DMS79 (cell line): ENCODE results near the gene ABLIM1.

Source experiments
- DNase-seq: peaks from one replicate; lab custom pipeline; 2025; lab: John Stamatoyannopoulos, UW

ABLIM1 gene

DNA sequence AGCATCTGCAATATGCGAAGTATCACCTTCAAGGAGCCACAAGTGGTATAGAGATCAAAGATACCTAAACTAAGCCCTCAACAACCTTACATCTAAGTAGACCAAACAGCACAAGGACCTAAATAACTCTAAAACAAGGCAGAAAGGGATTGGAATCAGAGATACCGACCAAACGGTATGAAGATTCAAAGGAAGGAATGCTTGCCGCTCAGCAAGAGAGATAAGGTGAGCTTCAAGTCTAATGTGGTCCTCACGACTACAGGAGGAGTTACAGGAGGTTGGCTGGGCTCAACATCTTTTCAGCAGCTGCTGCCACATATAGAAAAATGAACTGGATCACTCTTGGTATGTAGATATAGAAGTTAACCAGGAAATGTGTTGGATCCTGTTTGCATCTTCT, 11.6 kb downstream of the ABLIM1 start:
- no peak for DNase-seq

DNA sequence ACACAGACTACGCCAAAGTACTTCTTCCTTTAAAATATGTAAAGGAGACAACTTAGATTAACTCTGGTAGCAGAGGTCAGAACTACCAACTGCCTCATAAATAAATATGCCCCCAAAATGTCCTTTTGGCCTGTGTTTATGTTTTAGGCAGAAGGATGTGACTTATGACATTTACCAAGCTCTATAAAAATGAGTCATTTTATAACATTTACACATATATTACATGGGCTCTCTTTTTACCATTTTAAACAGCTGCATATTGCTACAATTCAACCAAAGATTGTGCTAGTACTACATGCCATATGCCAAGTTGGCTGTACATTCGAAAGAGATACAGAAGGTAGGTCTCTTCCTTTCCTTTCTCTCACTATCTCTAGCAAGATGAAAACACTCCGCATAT, 12.4 kb downstream of the ABLIM1 start:
- no peak for DNase-seq

DNA sequence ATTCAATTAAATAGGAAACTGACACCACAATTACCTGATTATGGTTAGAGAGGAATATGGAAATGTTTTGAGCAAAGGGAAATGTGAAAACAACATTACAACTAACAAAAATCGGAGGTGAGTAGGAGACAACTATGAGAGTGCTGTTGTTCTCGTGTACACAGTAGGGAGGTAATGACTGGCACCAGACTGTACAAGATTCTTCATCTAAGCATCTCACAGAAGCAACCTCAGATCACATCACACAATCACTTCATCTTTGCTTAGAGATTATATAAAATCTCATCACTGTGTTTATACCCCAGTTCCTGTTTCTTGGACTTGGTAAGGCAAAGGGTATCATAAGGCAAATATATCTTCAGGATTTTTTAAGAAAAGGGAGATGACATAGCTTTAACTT, 14.9 kb downstream of the ABLIM1 start:
- DNase-seq, result no peak

DNA sequence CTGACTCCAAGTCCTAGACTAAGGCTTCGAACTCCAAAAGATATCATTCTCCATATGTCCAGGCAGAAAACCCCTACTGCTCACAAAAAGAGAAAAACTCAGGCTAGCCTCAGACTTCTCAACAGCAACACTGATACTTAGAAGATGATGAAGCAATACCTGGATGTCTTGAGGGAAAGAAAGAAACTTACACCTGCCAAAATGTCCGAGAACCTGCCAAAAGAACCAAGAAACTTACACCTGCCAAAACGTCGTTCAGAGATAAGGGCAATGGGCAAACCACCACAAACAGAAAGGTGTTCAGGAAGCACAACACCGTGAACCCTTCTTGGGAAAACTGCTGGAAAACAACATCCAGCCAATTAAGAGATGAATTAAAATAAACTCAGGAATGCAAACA, 15.3 kb downstream of the ABLIM1 start:
- no peak for DNase-seq

DNA sequence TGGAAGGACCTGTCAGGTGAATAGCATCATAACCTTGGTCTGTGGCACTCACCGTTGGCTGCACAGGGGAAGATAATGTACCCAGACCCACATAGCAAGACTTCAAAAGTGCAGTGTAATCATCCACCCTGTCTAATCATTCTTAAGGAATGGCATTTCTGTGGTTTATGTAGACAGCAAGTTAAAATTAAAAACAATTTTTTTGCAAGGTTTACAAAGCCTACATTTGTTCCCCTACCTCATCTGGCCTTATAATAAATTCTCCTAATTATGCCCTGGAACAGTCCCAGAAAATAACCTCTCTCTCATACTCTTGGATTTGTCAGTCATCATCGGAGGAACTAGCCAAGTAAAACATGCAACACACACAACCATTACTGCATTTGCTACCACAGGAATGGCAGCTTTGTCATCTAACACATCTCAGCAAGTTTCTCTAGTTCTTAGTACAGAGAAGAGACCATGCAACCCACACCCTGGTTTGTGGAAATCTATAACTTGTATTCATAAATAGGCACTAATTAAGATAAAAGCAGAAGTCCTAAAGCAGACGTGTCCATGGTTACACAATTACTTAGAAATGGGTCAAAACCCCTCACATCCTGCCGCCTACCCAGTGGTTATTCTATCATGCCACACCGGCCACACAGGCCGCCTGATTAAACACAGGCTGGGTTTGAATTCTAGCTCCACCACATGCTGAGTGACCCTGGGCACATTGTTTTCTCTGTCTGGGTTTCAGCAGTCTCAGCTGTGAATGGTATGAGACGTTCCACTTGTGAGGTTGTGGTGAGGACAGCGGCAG, 19.1 kb downstream of the ABLIM1 start:
- no peak for DNase-seq

DNA sequence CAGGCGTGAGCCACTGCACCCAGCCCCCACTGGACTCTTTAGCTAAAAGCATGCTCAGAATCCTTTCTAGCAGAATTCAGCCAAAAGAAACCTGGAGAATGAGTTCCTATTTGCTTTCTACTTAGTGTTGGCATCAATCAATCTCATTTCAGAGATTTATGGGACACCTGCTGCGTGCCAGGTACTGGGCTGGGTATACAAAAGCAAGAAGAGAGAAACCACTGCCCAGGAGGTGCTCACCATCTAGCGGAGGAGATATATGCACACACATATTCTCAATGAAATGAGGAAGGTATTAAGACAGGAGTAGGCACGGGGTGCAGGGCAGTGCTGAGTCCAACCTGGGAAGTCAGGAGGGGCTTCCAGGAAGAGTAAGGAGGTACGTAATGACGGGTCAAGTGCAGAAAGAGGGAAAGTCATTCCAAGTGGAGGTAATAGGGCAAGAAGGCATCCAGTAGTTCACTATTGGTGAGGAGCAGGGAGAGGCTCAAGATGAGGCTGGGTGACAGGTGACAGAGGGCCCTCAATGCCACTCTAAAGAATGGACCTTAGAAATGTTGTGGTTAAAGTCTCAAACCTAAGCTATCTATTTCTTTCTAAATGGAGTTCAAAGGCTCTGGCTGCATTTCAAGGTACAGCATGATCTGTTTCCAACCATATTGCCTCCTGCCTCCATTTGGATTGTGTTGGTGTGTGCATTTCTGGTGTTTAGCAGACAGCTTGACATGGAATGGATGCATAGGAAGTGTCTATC, 22.1 kb downstream of the ABLIM1 start:
- DNase-seq, result no peak

DNA sequence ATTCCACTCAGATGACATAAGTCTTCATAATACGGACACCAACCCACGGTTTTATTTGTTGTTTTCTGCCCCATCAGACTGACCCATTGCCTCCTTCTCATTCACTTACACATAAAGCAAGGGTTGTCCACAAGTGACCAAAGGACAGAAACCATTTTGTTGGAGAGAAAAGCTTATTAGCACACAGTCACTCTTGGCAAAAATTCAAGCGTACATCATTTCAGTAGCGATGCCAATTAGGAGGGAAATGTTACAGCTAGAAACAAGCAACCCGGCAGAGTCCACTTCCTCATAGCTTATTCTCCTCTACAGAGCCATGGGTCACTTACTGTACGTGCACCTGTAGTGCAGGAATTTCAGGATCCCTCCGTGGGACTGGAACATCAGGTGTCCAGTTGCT, 23.0 kb downstream of the ABLIM1 start:
- no peak for DNase-seq

DNA sequence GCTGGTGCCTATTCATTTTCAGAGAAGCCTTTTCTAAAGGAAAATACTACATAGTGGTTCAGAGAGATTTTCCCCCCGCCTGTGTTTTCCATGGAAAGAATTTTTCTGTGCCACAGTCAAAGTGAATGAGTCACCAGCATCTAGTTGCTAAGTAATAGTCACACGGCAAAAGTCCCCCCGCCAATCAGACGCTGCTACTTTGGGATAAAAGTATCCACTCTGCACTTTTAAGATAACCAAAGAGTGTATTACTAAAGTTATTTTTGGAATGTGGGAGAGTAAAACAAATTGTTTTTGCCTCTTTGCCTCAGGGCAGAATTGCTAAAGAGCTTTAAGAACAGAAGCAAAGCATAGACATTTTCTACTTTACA, 23.5 kb downstream of the ABLIM1 start:
- DNase-seq, result no peak

DNA sequence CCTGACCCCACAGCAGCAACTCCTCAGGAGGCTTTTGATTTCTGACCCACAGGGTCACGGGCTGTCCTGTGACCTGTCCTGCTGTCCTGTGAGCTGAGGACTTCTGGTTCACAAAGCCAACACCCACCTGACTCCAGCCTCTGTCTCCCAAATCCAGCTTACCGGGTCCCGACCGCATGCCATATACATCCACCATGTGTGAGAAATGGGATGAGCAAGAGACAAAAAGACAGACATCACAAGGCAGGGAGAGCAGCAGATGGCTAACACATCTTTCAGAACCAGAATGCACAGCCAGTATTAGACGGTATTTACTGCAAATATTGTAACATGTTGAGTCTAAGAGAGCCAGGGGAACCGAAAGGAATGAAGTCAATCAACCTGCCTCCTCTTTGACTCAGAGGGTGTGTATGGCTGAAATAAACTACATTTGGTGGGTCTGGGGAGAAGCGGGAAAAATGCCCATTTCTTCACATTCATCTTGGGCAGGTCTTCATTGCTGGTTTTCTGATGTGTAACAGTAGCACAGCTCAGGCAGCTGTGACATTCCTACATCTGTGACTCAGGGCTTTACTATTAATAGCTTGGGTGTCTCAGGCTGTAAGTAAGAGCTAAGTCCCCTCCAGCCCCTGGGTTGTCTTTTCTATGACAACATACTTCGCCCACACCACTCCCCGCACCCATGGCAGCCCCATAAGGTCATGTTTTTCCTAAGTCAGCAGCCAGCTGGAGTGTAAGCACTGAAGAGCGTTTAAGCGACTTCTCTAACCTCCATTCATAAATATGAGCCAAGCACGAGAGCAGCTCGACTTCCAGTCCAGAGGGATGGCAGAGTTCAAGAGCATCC, 25.0 kb downstream of the ABLIM1 start:
- DNase-seq, result no peak

DNA sequence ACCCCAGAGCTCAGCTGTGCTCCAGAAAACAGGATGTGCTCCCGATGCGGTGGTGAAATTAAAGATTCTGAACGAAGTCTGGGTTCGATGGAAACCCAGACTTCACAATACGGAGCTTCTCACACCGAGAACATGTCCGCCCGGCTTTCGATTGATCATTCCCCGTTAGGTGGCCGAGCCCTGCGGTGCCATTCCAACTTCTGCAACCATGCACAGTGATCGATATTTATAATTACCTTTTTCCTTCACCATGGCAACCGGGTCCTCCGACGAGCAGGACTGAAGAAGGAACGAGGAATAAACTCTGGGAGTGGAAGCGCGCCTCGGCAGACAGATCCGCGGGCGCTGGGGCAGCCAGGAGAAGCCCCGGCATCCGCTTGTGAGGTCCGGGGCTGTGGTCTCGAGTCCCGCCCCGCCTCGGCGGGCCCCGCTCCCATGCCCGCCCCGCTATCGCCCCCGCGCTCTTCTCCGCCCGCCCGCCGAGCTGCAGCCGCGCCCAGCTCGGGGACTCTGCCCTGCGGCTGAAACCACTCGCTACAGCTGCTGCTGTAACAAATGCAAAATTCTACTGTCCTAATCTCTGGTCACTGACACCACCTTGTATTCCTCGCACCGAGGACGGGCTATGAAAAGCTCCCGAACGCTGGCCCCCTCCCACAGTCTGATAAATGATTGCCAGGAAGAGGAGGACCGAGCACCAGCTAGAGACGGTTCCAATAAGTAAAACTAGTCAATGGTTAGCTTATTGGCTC, 26.2 kb downstream of the ABLIM1 start:
- no peak for DNase-seq

DNA sequence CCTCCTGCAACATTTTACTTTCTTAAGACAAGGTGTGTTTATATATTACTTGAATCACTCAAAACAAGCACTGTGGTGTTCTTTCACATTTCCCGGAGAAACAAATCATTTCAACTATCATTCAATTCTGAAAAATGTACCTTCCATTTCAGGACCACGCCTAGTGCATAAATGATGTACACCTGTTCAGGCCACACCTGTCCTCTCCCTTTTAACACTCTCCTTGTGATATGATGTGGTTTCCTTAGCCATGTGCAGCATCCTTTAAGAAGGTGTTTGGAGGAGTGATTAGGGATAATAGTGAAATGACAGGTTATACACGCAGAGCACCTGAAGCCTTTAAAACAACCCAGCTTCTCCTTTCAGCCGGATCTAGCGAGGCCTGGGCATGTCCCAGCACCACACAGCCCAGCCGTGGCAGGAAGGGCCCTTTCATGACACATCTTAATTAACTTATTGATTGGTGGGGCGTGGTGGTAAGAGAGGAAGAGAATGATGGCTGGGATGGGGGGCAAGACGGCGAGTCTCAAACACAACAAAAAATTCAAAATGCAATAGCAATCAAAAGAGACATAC, 26.9 kb downstream of the ABLIM1 start:
- no peak for DNase-seq

DNA sequence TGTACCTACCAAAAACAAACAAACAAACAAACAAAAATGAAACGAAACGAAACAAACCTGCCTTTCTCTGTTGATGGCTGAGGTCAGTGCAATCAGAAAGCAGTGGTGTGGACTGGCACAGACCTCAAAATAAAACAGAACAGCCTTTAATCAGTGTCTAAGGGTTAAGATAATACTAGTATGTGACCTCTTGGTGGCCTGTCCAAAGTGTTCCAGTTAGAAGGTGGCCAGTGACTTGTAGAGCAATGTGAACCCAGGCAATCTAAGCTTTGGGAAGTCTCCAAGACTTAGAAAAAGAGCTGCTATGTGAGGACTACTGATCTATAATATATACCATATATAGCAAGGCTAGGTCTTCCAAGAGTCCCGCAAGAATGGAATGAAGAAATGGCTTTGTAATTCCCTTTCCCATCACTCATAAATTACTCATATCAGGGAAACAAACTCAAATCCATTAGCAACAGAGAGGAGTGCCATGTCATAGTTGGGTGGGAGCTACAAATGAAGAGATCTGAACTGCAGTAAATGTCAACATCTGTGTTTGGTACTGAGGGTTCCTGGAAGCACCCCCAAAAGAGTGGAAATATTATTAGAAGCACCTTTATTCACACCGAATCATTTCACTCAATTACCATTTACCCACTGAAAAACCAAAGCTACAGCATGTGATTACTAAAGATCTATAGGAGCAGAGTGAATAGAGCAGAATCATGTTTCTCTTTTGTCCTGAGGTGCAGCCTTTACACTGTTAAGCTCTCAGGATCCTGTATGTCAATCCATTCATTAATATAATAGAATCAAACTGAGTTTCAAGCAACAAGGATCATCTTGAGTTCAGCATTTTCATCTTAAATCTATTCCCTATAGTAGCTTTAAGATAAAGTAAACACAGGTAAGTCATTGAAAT, 28.0 kb downstream of the ABLIM1 start:
- DNase-seq, result no peak

DNA sequence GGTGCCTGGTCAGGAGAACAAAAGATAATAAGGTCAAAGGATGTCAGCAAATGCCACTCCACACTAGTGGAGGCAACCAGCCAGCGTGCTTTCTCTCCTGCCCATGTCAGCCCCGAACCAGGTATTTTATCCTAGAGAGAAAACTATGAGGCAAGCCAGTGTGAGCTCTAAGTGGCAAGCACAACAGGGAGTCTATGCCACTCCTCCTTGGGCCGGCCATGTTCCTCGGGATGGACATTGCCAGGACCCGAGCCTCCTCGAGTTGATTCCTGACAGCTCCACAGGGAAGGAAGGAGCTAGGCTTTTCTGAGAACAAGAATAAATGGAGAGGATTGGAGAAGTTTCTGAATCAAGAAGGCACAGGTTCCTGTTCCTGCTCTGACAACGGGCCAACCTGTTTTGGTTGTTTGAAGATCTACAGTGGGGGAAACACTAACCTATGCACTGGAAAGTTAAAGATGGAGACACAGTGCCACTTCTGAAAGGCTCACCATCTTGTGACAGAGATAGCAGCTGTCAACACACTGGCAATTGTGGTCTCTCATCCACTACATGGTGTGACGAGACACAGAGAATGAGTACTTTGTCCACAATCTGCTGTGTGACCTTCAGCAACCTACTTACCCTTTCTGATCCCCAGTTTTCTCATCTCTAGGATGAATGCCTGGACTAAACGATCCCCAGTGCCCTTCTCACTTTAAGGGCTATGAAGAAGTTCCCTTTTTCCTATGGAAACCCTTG, 28.8 kb downstream of the ABLIM1 start:
- no peak for DNase-seq

DNA sequence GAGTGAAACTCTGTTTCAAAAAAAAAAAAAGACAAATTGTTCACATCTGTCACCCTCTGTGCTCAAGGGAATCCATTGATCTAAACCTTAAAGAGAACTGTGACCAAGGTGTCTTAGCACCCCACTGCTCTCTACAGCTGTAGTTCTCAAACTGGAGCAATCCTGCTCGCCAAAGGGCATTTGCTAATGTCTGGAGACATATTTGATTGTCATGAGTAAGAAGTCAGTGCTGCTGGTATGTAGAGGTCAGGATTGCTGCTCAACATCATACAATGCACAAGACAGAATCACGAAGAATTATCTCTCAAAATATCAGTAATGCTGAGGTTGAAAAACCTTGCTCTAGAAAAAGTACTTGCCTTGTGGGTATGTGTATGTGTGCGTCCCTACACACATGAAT, 30.0 kb downstream of the ABLIM1 start:
- DNase-seq, result no peak

DNA sequence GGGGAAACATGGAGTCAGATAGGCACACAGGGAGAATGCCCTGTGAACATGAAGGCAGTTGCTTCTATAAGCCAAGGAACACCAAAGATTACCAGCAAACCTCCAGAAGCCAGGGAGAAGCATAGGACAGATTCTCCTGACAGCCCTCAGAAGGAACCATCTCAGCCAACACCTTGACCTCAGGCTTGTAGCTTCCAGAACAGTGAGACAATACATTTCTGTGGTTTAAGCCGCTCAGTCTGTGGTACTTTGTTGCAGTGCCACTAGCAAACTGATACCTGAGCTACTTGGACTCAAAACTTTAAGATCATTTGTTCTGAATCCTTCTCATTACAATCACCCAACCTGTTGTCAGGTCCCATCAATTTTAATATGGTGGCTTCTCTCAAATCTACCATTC, 31.2 kb downstream of the ABLIM1 start:
- no peak for DNase-seq

DNA sequence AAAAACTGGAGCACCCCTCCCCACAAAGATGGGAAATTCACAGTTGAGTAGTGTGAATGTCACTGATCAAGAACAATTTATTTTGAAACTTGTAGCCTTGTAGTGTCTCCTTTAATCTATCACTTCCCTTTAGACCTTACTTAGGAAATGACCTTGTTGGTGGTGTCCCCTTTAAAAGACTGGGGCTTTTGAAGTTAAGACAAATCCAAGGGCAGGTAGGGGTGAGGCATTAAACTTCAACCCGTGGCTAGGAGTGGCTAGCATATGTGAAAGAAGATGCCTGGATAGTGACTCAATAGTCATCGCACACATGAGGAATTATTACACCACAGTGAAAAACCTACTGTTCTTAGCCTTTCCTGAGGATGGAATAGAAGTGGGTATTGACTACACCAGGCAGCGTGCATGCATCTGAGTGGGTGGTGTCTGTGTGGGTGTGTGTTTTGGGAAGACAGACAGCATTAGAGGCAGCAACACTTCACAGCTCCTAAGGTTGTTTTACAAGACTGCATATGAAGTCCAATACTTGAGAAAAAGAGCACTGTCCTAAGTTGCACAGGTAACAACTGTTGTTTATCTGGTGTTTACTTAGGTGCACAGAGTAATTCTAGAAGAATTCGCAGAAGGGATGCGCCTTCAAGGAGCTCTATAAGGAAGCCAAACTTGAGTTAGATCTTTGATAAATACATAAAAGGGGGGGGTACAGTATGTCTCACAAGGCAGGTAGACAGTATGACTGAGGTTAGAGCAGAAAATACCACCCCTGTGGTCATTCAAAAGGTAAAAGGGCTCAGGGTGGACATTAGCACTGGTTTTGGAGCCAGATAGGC, 32.9 kb downstream of the ABLIM1 start:
- DNase-seq, result no peak

DNA sequence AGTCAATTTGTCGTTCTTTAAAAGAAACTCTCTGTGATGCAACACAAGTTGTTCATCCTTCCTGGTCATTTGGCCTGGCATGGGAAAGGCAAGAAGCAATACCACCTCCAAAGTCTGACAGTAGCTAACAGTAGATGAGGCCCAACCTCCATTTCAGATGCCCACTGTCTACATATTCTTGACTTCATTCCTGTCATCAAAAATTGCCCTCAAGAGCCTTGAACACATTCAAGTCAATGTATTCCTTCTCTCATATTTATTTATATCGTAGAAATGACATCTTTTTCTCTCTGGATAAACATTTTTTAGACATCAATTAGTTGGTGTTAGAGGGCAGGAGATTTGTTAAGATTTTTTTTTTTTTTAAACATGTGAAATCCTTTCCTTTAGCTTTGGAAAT, 33.7 kb downstream of the ABLIM1 start:
- DNase-seq, result no peak

DNA sequence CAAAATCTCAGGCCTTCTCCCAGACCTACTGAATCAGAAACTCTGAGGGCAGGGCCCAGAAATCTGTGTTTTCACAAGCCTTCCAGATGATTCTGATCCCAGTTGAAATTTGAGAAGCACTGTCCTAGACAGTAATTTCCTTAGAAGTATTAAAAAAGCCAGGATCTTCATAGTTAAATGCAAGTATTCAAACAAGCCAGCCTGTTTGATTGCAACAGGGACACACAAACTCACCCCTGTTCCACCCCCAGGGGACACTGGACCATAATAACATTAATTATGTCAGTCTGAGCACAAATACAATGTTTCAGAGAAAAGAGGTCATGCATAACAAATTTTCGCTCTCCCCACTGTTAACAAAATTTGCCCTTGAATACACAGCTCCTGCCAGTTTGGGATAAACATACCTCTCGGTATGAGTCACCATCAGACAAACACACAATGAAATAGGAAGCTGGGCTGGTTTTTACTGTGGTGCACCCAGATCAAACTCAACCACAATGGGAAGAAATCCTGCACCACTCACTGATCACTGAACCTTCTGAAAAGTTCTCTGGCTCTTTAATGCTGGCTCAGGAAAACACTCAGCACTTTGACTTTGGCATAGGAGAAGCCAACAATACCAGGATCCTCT, 34.3 kb downstream of the ABLIM1 start:
- no peak for DNase-seq

DNA sequence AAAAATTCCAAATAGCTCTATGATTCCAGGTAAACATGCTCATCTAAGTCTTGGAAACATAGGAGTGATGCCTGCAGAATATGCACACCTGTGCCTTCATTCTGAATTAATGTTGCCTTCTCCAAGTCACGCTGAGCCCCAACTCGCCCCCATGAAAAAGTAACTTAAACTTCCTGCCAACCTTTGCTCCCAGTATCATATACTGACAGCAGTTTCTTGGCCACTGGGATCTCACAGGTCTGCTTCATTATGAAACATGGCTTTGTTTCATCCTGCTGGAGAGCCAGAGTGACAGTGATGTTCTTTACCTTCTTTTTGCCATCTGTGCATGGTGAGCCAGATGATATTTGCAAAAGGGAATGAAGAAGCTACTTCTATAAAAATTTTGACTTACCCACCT, 34.9 kb downstream of the ABLIM1 start:
- no peak for DNase-seq
